ENCODE data around the gene PTRHD1.

PTRHD1 gene

DNA sequence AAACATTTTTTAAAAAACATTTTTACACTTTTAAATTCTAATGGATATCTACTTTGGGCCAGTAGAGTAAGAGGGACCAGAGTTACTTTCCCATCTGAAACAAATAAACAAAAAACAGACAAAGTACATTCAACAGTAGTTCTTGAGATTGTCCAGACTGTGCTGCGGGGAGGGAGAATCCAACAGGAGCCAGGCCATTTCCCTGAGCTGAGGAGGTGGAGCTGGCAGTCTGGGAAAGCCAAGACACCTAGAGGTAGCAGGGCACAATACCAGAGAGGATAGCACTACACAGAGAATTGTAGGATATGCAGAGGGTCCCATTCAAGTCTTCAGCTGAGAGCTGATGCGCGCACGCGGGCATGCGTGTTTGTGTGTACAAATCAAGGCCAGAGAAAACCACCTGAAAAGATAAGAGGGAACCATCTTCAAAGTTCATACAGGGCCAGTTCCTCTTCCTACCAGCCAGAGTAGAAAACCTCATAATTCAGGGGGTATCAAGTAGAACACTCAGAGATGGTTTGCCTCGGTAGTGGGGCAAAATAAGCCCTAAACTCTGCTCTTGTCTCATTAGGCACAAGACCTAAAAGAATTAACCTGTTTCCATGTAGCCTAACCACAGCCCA, 44.0 kb downstream of the PTRHD1 start:
- no peak for DNase-seq

DNA sequence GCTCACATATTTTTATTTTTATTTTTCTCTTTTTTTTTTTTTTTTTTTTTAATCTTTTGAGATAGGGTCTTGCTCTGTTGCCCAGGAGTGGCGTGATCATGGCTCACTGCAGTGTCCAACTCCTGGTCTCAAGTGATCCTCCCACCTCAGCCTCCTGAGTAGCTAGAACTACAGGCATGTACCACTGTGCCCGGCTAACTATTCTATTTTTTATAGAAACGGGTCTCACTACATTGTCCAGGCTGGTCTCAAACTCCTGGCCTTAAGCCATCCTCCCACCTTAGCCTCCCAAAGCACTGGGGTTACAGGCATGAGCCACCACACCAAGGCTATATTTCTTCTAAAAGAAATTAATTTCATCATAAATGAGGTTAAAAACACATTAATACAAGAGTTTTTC, 45.9 kb downstream of the PTRHD1 start:
- no peak for DNase-seq

DNA sequence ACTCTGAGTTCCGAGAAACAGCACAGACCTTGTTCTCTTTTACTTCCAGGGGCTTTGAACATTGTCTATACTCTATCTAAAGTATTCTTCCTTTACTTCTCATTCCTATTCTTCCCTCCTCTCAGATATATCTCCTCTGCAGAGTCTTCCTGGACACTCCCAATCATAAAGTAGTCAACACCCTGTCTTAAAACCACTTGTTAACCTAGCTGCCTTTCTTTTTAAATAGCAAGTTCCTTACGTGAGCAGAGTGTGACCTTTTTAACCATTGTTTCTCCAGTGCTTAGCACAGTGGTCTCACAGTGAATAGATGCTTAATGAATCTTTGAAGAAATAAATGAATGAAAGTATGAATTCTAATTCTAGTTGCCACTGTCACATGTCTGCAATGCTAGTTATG, 47.4 kb downstream of the PTRHD1 start:
- DNase-seq, result no peak

DNA sequence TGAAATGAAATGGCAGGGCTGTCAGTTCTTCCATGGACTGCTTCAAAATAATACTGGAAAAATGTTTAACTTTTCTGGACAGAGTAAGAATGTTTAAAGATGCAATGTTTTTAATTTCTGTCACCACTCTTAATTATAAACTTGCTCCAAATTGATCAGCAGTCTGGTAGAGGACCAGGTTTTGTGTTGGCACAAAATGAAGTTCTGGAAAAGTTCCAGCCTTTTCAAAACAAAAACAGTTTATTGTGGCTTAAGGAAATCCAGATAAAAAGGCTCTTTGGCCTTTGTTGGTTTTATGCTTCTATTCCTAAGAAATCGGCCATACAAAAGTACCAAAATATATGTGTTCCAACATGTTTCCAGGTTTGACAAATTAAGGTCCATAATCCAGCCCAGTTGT, 48.8 kb downstream of the PTRHD1 start:
- DNase-seq, result no peak

DNA sequence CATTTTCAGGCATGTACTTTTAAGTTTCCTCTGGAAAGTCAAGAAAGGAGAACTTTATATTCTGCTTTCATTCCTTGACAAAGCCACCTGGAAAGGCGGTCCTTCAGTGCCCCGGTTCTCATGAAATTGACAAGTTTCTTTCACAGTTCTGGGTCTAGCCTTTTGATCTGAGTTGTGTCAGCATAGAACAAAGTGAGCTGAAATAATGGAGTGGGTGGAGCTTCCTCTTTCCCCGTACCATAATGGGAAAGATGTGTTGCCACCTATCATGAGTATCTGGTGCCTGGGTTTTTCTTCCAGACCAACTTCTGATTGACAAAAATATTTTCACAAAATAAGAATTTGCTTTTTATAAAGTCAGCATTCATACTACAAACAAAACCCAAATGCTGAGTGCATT, 49.3 kb downstream of the PTRHD1 start:
- DNase-seq, result peak; percentile 54 to 63 (median 61)

DNA sequence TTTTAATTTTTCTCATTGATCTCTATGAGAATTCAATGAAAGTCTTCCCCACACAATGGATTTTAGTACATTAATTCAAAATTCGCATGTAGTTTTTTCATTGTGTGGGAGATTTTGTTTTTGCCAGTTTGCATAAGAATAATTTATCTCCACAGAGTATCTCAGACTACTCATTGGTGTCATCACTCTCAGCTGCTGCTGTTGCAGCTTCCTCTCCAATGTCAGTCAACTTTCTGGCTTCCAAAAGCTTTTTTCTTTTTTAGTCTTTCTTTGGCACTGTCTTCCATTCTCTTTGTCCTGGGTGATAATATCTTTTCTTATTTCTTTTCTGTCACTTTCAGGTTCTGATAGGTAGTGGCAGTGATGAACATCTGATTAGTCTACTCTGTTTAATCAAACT, 50.5 kb downstream of the PTRHD1 start:
- DNase-seq, result peak in 1 of 3 donors; percentile 14

DNA sequence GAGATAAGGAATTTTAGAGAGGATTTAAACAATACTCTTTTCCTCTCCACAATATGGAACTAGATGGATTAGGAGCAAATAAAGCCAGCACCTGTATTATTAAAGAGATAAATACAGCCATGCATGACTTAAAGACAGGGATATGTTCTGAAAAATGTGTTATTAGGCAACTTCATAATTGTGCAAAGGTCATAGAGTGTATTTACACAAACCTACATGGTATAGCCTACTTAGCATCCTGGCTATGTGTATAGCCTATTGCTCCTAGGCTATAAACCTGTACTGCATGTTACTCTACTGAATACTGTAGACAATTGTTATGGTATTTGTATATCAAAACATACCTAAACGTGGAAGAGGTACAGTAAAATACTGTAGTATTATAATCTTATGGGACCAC, 53.0 kb downstream of the PTRHD1 start:
- no peak for DNase-seq

Measured in suppressor macrophage treated with lipopolysaccharide for 1 hour (primary cell).